GM23248 (cell line): ENCODE measurements around the gene AMIGO2. TPM values are rescaled to one million over a fixed set of nuclear protein-coding genes. Genes with fewer than 3 reads are reported as not detected.
"Not testable (repeated sequence)": the region's sequence is repeated elsewhere in the genome, so short reads cannot be mapped to it uniquely, and the experiment has no call there.

Experiments
- DNase-seq: peaks from one replicate; pipeline ENCODE4 v3.0.0-alpha.2; 2015
- H2AFZ ChIP-seq: fragments of 200-600 bp; sonication (generic); 2 replicates; pipeline ENCODE4 v1.6.1; 2016; ENCODE audit warnings: antibody characterized with exemption
- H3F3A ChIP-seq: fragments of 200-600 bp; sonication (generic); 2 replicates; pipeline ENCODE4 v1.6.1; 2016; ENCODE audit warnings: mild to moderate bottlenecking, antibody characterized with exemption, mixed run types; ENCODE audit not compliant: insufficient read depth
- H3K27ac ChIP-seq: fragments of 200-600 bp; sonication (generic); 2 replicates; pipeline ENCODE4 v1.5.1; 2016; ENCODE audit warnings: mild to moderate bottlenecking
- H3K27me3 ChIP-seq: fragments of 200-600 bp; sonication (generic); replicated peaks from 2 replicates; pipeline ENCODE4 v1.6.1; 2016; ENCODE audit warnings: mild to moderate bottlenecking; ENCODE audit not compliant: insufficient read depth
- H3K36me3 ChIP-seq: fragments of 200-600 bp; sonication (generic); 2 replicates; pipeline ENCODE4 v1.6.1; 2016; ENCODE audit warnings: low read depth, mild to moderate bottlenecking
- H3K4me1 ChIP-seq: fragments of 200-600 bp; sonication (generic); 2 replicates; pipeline ENCODE4 v1.6.1; 2016; ENCODE audit warnings: mild to moderate bottlenecking; ENCODE audit not compliant: insufficient read depth
- H3K4me2 ChIP-seq: fragments of 200-600 bp; sonication (generic); one replicate; pipeline ENCODE4 v1.6.1; 2016; ENCODE audit warnings: mild to moderate bottlenecking; ENCODE audit not compliant: unreplicated experiment
- H3K4me3 ChIP-seq: fragments of 200-600 bp; sonication (generic); 2 replicates; pipeline ENCODE4 v1.5.1; 2016; ENCODE audit warnings: mild to moderate bottlenecking
- H3K79me2 ChIP-seq: fragments of 200-600 bp; sonication (generic); 2 replicates; pipeline ENCODE4 v1.6.1; 2016; ENCODE audit warnings: mild to moderate bottlenecking; ENCODE audit not compliant: insufficient read depth
- H3K9ac ChIP-seq: fragments of 200-600 bp; sonication (generic); 2 replicates; pipeline ENCODE4 v1.6.1; 2016; ENCODE audit warnings: mild to moderate bottlenecking
- H3K9me2 ChIP-seq: fragments of 200-600 bp; sonication (generic); 2 replicates; pipeline ENCODE4 v1.6.1; 2016; ENCODE audit warnings: mixed run types, mild to moderate bottlenecking, moderate library complexity; ENCODE audit not compliant: insufficient read depth
- H3K9me3 ChIP-seq: fragments of 200-600 bp; sonication (generic); one replicate; pipeline ENCODE4 v1.6.1; 2017; ENCODE audit warnings: low read depth
- H4K20me1 ChIP-seq: fragments of 200-600 bp; sonication (generic); 2 replicates; pipeline ENCODE4 v1.6.0; 2016; ENCODE audit not compliant: insufficient read depth
- EZH2 ChIP-seq: fragments of 200-600 bp; sonication (generic); IDR thresholded peaks from 2 replicates; pipeline ENCODE4 v1.6.1; 2018; ENCODE audit warnings: antibody characterized with exemption, mild to moderate bottlenecking; ENCODE audit not compliant: insufficient read depth, poor library complexity, severe bottlenecking
- EZH2phosphoT487 ChIP-seq: fragments of 200-600 bp; sonication (generic); IDR thresholded peaks from 2 replicates; pipeline ENCODE4 v1.6.1; 2018; ENCODE audit warnings: antibody characterized with exemption, moderate library complexity, mild to moderate bottlenecking, low read depth; ENCODE audit not compliant: insufficient read depth
- WGBS, 2 experiments: methylation state at CpG; one replicate each; pipeline ENCODE4 v1.1.6; 2015 to 2017; ENCODE audit warnings: low lambda C conversion rate in 2 of 2, low coverage in 1 of 2; ENCODE audit errors: missing lambda C conversion rate in 2 of 2; 5-methylcytosine and 5-hydroxymethylcytosine counted together
- in situ Hi-C: fragments of 300-500 bp; cut with MboI; formaldehyde crosslinking; loops from 2 replicates; pipeline ENCODE4 v1.15.0; 2020
- polyA plus RNA-seq: library from polyadenylated mRNA; unstranded; fragments of >200 nt; fragmentation: Nextera tagmentation; extraction: Ambion mirVana; gene quantifications from 2 replicates; pipeline ENCODE4 v1.2.1, GENCODE V29; 2016
- total RNA-seq: library from RNA; depleted of rRNA; stranded (reverse); fragments of >200 nt; shearing (Covaris generic); gene quantifications from 2 replicates; pipeline ENCODE4 v1.2.3, GENCODE V29; 2014

Gene AMIGO2
- total and polyA plus RNA-seq, 2 experiments from 2014 or later: 19.6 to 29.9 TPM

GRCh38 chr12:47122602-47123001 lies 42.8 kb upstream of the AMIGO2 start:
- Histone ChIP-seq H3K9me2 (no peaks in the 10 kb centered on the region), H3K36me3 (no peaks in the 10 kb centered on the region), H4K20me1 (no peaks in the 10 kb centered on the region), H3K4me3 (no peak overlapping the region), H3K9ac (no peak overlapping the region), H3K27ac (no peak overlapping the region), H3K4me2 (no peak overlapping the region), H3K79me2 (no peaks in the 10 kb centered on the region), H3F3A (peaks cover 13% of the 10 kb centered on the region; the same call in 1 of the 2 replicates), H3K4me1 (peaks cover 6% of the 10 kb centered on the region; the same call in 1 of the 2 replicates), H3K9me3 (no peaks in the 10 kb centered on the region), H3K27me3 (no peaks in the 10 kb centered on the region), H2AFZ (no peak overlapping the region)
- WGBS, 2 experiments: 100% methylated on average over 1 of the region's 1 CpG
- TF ChIP-seq EZH2 (no peak), EZH2phosphoT487 (no peak)
- DNase-seq: no peak
- in situ Hi-C loops: no loop called here

GRCh38 chr12:47121146-47121545 lies 41.4 kb upstream of the AMIGO2 start:
- no peaks in the 10 kb centered on the region for H3K27me3 ChIP-seq
- no peaks in the 10 kb centered on the region for H3K9me3 ChIP-seq
- no peak overlapping the region for H3K4me3 ChIP-seq
- in situ Hi-C loops: no loop called here
- H4K20me1 ChIP-seq: no peaks in the 10 kb centered on the region
- TF ChIP-seq EZH2phosphoT487 (no peak), EZH2 (no peak)
- WGBS, 2 experiments: 72 to 74% methylated on average over 5 of the region's 5 CpGs
- H3K9ac ChIP-seq: no peak overlapping the region
- no peaks in the 10 kb centered on the region for H3K79me2 ChIP-seq
- H2AFZ ChIP-seq: no peak overlapping the region
- H3K36me3 ChIP-seq: no peaks in the 10 kb centered on the region
- no peak overlapping the region for H3K4me2 ChIP-seq
- H3K9me2 ChIP-seq: no peaks in the 10 kb centered on the region
- no peak overlapping the region for H3K27ac ChIP-seq
- peaks cover 6% of the 10 kb centered on the region; the same call in 1 of the 2 replicates for H3K4me1 ChIP-seq
- DNase-seq: peak; percentile 57
- H3F3A ChIP-seq: peaks cover 13% of the 10 kb centered on the region; the same call in 1 of the 2 replicates

- H3K4me2 ChIP-seq: no peak overlapping the region
- no peaks in the 10 kb centered on the region for H3K9me2 ChIP-seq
- H3K9ac ChIP-seq: no peak overlapping the region
- in situ Hi-C loops: no loop called here
- no peak for TF ChIP-seq EZH2phosphoT487
- no peak for TF ChIP-seq EZH2
- no peaks in the 10 kb centered on the region for H3K36me3 ChIP-seq
- peaks cover 6% of the 10 kb centered on the region; the same call in 1 of the 2 replicates for H3K4me1 ChIP-seq
- no peak for DNase-seq
- H4K20me1 ChIP-seq: no peaks in the 10 kb centered on the region
- peaks cover 13% of the 10 kb centered on the region; the same call in 1 of the 2 replicates for H3F3A ChIP-seq
- 94 to 100% methylated on average over 3 of the region's 3 CpGs for WGBS, 2 experiments
- no peak overlapping the region for H3K27ac ChIP-seq
- no peaks in the 10 kb centered on the region for H3K9me3 ChIP-seq
- H3K4me3 ChIP-seq: no peak overlapping the region
- H3K27me3 ChIP-seq: no peaks in the 10 kb centered on the region
- no peak overlapping the region for H2AFZ ChIP-seq
- H3K79me2 ChIP-seq: no peaks in the 10 kb centered on the region
Observed at GRCh38 chr12:47120736-47121135, 41.0 kb upstream of the AMIGO2 start.

- H3K9me2 ChIP-seq, H3K9ac ChIP-seq, H3K4me1 ChIP-seq, H3K9me3 ChIP-seq, H3K36me3 ChIP-seq, H3F3A ChIP-seq, H4K20me1 ChIP-seq, DNase-seq, H3K4me2 ChIP-seq, H3K4me3 ChIP-seq, H3K27ac ChIP-seq, in situ Hi-C loops, H3K27me3 ChIP-seq, H2AFZ ChIP-seq, H3K79me2 ChIP-seq: not testable (repeated sequence)
- 63 to 80% methylated on average over 1 to 2 of the region's 3 CpGs for WGBS, 2 experiments
Observed at GRCh38 chr12:47117305-47117704, 37.5 kb upstream of the AMIGO2 start.

- Histone ChIP-seq H3F3A (no peaks in the 10 kb centered on the region), H4K20me1 (no peaks in the 10 kb centered on the region), H3K9ac (no peak overlapping the region), H3K9me3 (no peaks in the 10 kb centered on the region), H3K4me3 (no peak overlapping the region), H3K27ac (no peak overlapping the region), H3K4me2 (no peak overlapping the region), H2AFZ (peak overlapping the region; percentile 9; the same call in 1 of the 2 replicates), H3K4me1 (no peaks in the 10 kb centered on the region), H3K9me2 (no peaks in the 10 kb centered on the region), H3K36me3 (no peaks in the 10 kb centered on the region), H3K79me2 (no peaks in the 10 kb centered on the region), H3K27me3 (no peaks in the 10 kb centered on the region)
- 29 to 37% methylated on average over 5 of the region's 5 CpGs for WGBS, 2 experiments
- in situ Hi-C loops: no loop called here
- TF ChIP-seq EZH2phosphoT487 (no peak), EZH2 (no peak)
- DNase-seq: no peak
Observed at GRCh38 chr12:47114481-47114892, 34.7 kb upstream of the AMIGO2 start.
